Airway epithelial cell (primary cell): Measurements from ENCODE around the gene PCA3. TPM values are rescaled to one million over a fixed set of nuclear protein-coding genes. Genes with fewer than 3 reads are reported as not detected.

Experiments used
- total RNA-seq: library from RNA; depleted of rRNA; stranded (reverse); fragments of >200 nt; gene quantifications from 2 replicates; pipeline ENCODE4 v1.2.3, GENCODE V29; 2015

The PCA3 gene
- total RNA-seq: not detected in 2 replicates

DNA sequence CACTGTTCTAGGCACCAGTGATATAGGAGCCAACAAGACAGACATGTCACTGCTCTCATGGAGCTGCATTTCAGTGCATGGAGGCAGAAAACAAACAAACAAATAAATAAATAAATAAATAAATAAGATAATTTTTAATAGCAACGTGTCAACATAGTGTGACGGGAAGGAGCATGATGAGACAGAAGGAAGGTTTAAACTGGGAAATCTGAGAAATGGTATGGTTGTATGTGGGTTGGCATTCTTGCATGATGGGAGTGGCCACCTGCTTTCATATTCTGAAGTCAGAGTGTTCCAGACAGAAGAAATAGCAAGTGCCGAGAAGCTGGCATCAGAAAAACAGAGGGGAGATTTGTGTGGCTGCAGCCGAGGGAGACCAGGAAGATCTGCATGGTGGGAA is at the start of gene PCA3:
Gene PCA3 (plus strand): TSS at position 301 of the 400 bp plus-strand sequence.

Other genes with a start within 250 kb of the PCA3 start
- 0.07 TPM in 1 of 2 replicates, not detected in the other for gene PRUNE2, start 141.7 kb downstream of the PCA3 start, total RNA-seq